ENCODE results near the gene ANK3.

DNA sequence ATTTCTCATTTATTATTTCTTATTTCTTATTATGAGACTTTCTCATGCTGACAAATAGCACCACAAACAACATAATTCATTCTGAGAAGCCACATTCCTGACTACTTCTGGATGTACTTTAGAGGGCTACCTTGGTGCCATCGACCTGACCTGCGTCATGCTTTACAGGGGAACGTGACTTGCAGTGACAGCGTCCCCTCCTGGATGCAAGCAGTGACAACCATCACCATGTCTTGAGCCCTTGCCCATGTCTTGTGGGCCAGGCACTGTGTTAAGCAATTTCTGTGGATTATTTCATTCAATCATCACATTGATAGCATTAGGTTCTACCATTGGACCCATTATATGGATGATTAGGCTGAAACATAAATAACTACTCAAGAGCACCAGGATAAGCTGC is 137.0 kb downstream of the ANK3 start:
- TF ChIP-seq, protein P1, sequence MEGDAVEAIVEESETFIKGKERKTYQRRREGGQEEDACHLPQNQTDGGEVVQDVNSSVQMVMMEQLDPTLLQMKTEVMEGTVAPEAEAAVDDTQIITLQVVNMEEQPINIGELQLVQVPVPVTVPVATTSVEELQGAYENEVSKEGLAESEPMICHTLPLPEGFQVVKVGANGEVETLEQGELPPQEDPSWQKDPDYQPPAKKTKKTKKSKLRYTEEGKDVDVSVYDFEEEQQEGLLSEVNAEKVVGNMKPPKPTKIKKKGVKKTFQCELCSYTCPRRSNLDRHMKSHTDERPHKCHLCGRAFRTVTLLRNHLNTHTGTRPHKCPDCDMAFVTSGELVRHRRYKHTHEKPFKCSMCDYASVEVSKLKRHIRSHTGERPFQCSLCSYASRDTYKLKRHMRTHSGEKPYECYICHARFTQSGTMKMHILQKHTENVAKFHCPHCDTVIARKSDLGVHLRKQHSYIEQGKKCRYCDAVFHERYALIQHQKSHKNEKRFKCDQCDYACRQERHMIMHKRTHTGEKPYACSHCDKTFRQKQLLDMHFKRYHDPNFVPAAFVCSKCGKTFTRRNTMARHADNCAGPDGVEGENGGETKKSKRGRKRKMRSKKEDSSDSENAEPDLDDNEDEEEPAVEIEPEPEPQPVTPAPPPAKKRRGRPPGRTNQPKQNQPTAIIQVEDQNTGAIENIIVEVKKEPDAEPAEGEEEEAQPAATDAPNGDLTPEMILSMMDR (IDR thresholded peaks at IDR 0.05): no peak
- no peak for TF ChIP-seq POLR2A (IDR thresholded peaks at IDR 0.05)
- no peak for TF ChIP-seq POLR2AphosphoS5 (IDR thresholded peaks at IDR 0.05; ENCODE audit: insufficient read depth in 1 of 2, low read depth in 1 of 2)

All from vagina (tissue), 2 donors.